A549 (cell line): ENCODE measurements around the gene ZNF683. TPM values are rescaled to one million over a fixed set of nuclear protein-coding genes. Genes with fewer than 3 reads are reported as not detected.
A peak's percentile ranks its signal among the peaks of the same experiment; 100 is the strongest.

ENCODE experiments used
- ATAC-seq, 2 experiments: fragments of 200-7000 bp in 1 of 2; fragments of >200 bp in 1 of 2; cut with Nextera tagmentation in 1 of 2; cut with Tn5 transposase in 1 of 2; 3 replicates each; pipeline versions ENCODE4 v1.8.0 to v1.9.1; 2018 to 2020; ENCODE audit warnings: mild to moderate bottlenecking in 1 of 2, moderate library complexity in 1 of 2
- CTCF ChIA-PET: fragments of 300-600 bp; sonication (Branson Sonifier 250); formaldehyde crosslinking; extraction: SDS; loops from one replicate; lab custom pipeline; 2021; ENCODE audit warnings: antibody characterized with exemption, inconsistent platforms; lab: Yijun Ruan, JAX
- POLR2A ChIA-PET: fragments of 350-600 bp; formaldehyde crosslinking; extraction: SDS; loops from one replicate; lab custom pipeline; 2021; ENCODE audit warnings: antibody characterized with exemption, inconsistent platforms; lab: Yijun Ruan, JAX
- DNase-seq, 2 experiments: peaks; one replicate each; pipeline versions ENCODE4 v3.0.0 to v3.0.0-alpha.2; 2011 to 2016; ENCODE audit warnings: low read depth in 1 of 2, low spot score in 1 of 2
- FAIRE-seq: peaks from 2 replicates; lab custom pipeline; 2011; peaks lifted over from hg19 to GRCh38; lab: Jason Lieb, UNC
- H3K27ac ChIP-seq, 2 experiments: fragments of >200 bp; sonication (Bioruptor Twin); formaldehyde crosslinking; 3 replicates each; pipeline ENCODE4 v1.5.1; 2016 to 2017
- H3K4me1 ChIP-seq: fragments of >200 bp; sonication (Bioruptor Twin); formaldehyde crosslinking; 3 replicates; pipeline ENCODE4 v1.6.1; 2016
- H3K4me2 ChIP-seq: fragments of >200 bp; sonication (Bioruptor Twin); formaldehyde crosslinking; 3 replicates; pipeline ENCODE4 v1.6.1; 2016
- H3K4me3 ChIP-seq: fragments of >200 bp; sonication (Bioruptor Twin); formaldehyde crosslinking; 3 replicates; pipeline ENCODE4 v1.5.1; 2016
- H3K9me3 ChIP-seq: fragments of >200 bp; sonication (Bioruptor Twin); formaldehyde crosslinking; 3 replicates; pipeline ENCODE4 v1.6.1; 2016
- BHLHE40 ChIP-seq: IDR thresholded peaks from 2 replicates; pipeline ENCODE4 v1.6.1; 2012; ENCODE audit warnings: low read depth, low read length, inconsistent platforms
- CBX8 ChIP-seq: fragments of 200-600 bp; sonication (generic); IDR thresholded peaks from 2 replicates; pipeline ENCODE4 v1.6.1; 2016
- FOSL2 ChIP-seq, 2 experiments: fragments of 450-650 bp in 1 of 2; fragments of >200 bp in 1 of 2; sonication (Bioruptor Twin) in 1 of 2; formaldehyde crosslinking; IDR thresholded peaks; 2 replicates each; pipeline versions ENCODE4 v1.5.0 to v1.6.1; 2016 to 2020; ENCODE audit warnings: mild to moderate bottlenecking in 1 of 2, moderate library complexity in 1 of 2
- FOXS1 ChIP-seq: fragments of 250-450 bp; sonication (Bioruptor Pico); IDR thresholded peaks from 2 replicates; pipeline ENCODE4 v1.5.0; 2020; ENCODE audit warnings: mild to moderate bottlenecking, moderate library complexity
- HDAC2 ChIP-seq: fragments of 200-600 bp; sonication (generic); IDR thresholded peaks from 2 replicates; pipeline ENCODE4 v1.6.1; 2016
- HEYL ChIP-seq: fragments of 250-450 bp; sonication (Bioruptor Pico); IDR thresholded peaks from 2 replicates; pipeline ENCODE4 v1.8.0; 2021; ENCODE audit warnings: mild to moderate bottlenecking, moderate library complexity
- HOXB13 ChIP-seq: fragments of 250-450 bp; sonication (Bioruptor Pico); IDR thresholded peaks from 2 replicates; pipeline ENCODE4 v1.5.0; 2020; ENCODE audit warnings: low read depth, mild to moderate bottlenecking, moderate library complexity
- KDM1A ChIP-seq: fragments of 200-600 bp; sonication (generic); IDR thresholded peaks from 2 replicates; pipeline ENCODE4 v1.6.1; 2016; ENCODE audit warnings: low read depth, mild to moderate bottlenecking
- KDM5A ChIP-seq: fragments of 200-600 bp; sonication (generic); IDR thresholded peaks from 2 replicates; pipeline ENCODE4 v1.6.1; 2016; ENCODE audit warnings: antibody characterized with exemption, mild to moderate bottlenecking
- MAZ ChIP-seq: fragments of 150-350 bp; IDR thresholded peaks from 2 replicates; pipeline ENCODE4 v1.6.1; 2014; ENCODE audit warnings: antibody characterized with exemption, low read depth, low read length, borderline replicate concordance
- MYC ChIP-seq: IDR thresholded peaks from 2 replicates; pipeline ENCODE4 v1.6.1; 2012; ENCODE audit warnings: mild to moderate bottlenecking, inconsistent platforms, low read length, improper control_type of control experiment, borderline replicate concordance
- NFE2L2 ChIP-seq: fragments of 150-350 bp; conservative IDR thresholded peaks from 2 replicates; pipeline ENCODE4 v1.6.1; 2014; ENCODE audit warnings: low read length
- NPAS2 ChIP-seq: fragments of 250-450 bp; sonication (Bioruptor Pico); IDR thresholded peaks from 2 replicates; pipeline ENCODE4 v1.8.0; 2022; ENCODE audit warnings: mild to moderate bottlenecking, moderate library complexity, borderline replicate concordance
- POLR2A ChIP-seq: IDR thresholded peaks from 2 replicates; pipeline ENCODE4 v1.6.1; 2012; ENCODE audit warnings: mild to moderate bottlenecking, low read length
- RAD21 ChIP-seq, 2 experiments: fragments of >200 bp in 1 of 2; sonication (Bioruptor Twin) in 1 of 2; formaldehyde crosslinking in 1 of 2; IDR thresholded peaks in 1 of 2; conservative IDR thresholded peaks in 1 of 2; 2 replicates in 1 of 2; 3 replicates in 1 of 2; pipeline ENCODE4 v1.6.1; 2012 to 2018; ENCODE audit warnings: inconsistent platforms in 1 of 2
- RARB ChIP-seq: fragments of 250-450 bp; sonication (Bioruptor Pico); IDR thresholded peaks from 2 replicates; pipeline ENCODE4 v1.8.0; 2021; ENCODE audit warnings: mild to moderate bottlenecking, moderate library complexity
- RCOR1 ChIP-seq: fragments of 150-350 bp; IDR thresholded peaks from 2 replicates; pipeline ENCODE4 v1.6.1; 2014; ENCODE audit warnings: antibody characterized with exemption, low read length, low read depth
- RFX5 ChIP-seq: fragments of 450-650 bp; IDR thresholded peaks from 2 replicates; pipeline ENCODE4 v1.7.1; 2014; ENCODE audit warnings: antibody characterized with exemption, mild to moderate bottlenecking, moderate library complexity
- RNF2 ChIP-seq: fragments of 200-600 bp; sonication (generic); IDR thresholded peaks from 2 replicates; pipeline ENCODE4 v1.6.1; 2016; ENCODE audit warnings: low read depth, mild to moderate bottlenecking, antibody characterized with exemption, moderate library complexity, borderline replicate concordance
- TP53 ChIP-seq: fragments of 250-450 bp; sonication (Bioruptor Pico); IDR thresholded peaks from 2 replicates; pipeline ENCODE4 v1.5.0; 2021; ENCODE audit warnings: mild to moderate bottlenecking, moderate library complexity
- ZC3H11A ChIP-seq: fragments of 450-650 bp; IDR thresholded peaks from 2 replicates; pipeline ENCODE4 v1.6.1; 2014; ENCODE audit warnings: antibody characterized with exemption, mild to moderate bottlenecking
- WGBS: methylation state at CpG from one replicate; pipeline ENCODE4 v1.1.6; 2017; ENCODE audit errors: missing lambda C conversion rate; 5-methylcytosine and 5-hydroxymethylcytosine counted together
- polyA plus RNA-seq, 4 experiments: library from polyadenylated mRNA; depleted of rRNA in 3 of 4; stranded (reverse); fragments of >200 nt; fragmentation: RNase III in 1 of 4; extraction: RNeasy Plus Mini Kit Qiagen cat#74134 plus additional on column Dnase treatment in 1 of 4; gene quantifications; 2 replicates in 3 of 4; 3 replicates in 1 of 4; pipeline ENCODE4 v1.2.3, GENCODE V29; 2011 to 2017
- TF ChIP-seq, protein P1 (sequence below): fragments of 250-450 bp; sonication (Bioruptor Pico); IDR thresholded peaks from 2 replicates; pipeline ENCODE4 v1.5.0; 2020; ENCODE audit warnings: low read depth, mild to moderate bottlenecking, moderate library complexity
- TF ChIP-seq, protein P2 (sequence below): fragments of 250-450 bp; sonication (Bioruptor Pico); IDR thresholded peaks from 2 replicates; pipeline ENCODE4 v1.5.0; 2021; ENCODE audit warnings: mild to moderate bottlenecking, moderate library complexity, borderline replicate concordance
- TF ChIP-seq, protein P3 (sequence below): IDR thresholded peaks from 2 replicates; pipeline ENCODE4 v1.6.1; 2012
- TF ChIP-seq, protein P4 (sequence below): IDR thresholded peaks from 2 replicates; pipeline ENCODE4 v1.6.1; 2012
- TF ChIP-seq, protein P5 (sequence below): fragments of >200 bp; sonication (Bioruptor Twin); formaldehyde crosslinking; IDR thresholded peaks from 3 replicates; pipeline ENCODE4 v1.6.1; 2016

ZNF683 gene
- polyA plus RNA-seq, 2 of the 4 experiments (the other 2 are of a cell fraction): not detected

DNA sequence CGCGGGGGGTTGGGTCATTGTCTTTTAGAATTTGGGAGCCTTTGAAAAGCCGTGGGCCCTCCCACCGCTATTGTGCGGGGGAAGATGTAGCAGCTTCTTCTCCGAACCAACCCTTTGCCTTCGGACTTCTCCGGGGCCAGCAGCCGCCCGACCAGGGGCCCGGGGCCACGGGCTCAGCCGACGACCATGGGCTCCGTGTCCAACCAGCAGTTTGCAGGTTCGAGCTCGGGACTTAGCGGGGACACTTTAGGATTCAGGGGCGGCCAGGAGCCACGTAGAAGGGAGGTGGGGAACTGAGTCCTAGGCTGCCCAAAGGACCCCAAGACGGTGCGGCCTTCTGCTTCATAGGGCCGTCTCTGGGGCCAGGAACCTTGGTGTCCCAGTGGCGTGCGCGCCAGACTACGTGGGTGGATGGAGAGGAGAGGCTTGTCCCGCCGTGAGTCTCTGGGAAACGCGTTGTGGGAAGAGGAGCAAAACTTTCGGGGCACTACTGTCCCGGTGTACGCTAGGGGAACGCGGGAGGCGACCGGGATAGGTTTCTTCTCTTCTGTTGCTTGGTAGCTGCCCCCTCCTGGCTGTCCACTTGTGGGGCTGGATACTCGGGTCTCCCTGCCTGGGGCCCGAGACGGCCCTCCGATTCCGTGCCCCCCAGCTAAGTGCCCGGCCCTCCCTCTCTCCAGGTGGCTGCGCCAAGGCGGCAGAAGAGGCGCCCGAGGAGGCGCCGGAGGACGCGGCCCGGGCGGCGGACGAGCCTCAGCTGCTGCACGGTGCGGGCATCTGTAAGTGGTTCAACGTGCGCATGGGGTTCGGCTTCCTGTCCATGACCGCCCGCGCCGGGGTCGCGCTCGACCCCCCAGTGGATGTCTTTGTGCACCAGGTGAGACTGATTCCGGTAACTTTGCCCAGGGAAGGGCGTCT is 38.4 kb upstream of the ZNF683 start, which contains the start of gene LIN28A:
LIN28A (plus strand) TSS at position 112 of the 918 bp plus-strand sequence; CDS start at position 187, 75 bp downstream.
- TF ChIP-seq NPAS2 (no peak), BHLHE40 (no peak), MAZ (no peak), FOSL2 (IDR thresholded peaks at IDR 0.05) (no peak), FOSL2 (CRISPR knock-in tag; IDR thresholded peaks at IDR 0.05) (no peak), RARB (no peak), RCOR1 (no peak), CBX8 (no peak), MYC (no peak), RAD21 (conservative IDR thresholded peaks at IDR 0.05 in 1 of 2, IDR thresholded peaks at IDR 0.05 in 1 of 2) (no peak), RNF2 (no peak), RFX5 (no peak), KDM5A (no peak), HEYL (CRISPR knock-in tag) (no peak), NFE2L2 (no peak), TP53 (CRISPR knock-in tag) (no peak)
- TF ChIP-seq, protein P1, sequence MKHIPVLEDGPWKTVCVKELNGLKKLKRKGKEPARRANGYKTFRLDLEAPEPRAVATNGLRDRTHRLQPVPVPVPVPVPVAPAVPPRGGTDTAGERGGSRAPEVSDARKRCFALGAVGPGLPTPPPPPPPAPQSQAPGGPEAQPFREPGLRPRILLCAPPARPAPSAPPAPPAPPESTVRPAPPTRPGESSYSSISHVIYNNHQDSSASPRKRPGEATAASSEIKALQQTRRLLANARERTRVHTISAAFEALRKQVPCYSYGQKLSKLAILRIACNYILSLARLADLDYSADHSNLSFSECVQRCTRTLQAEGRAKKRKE: no peak
- TF ChIP-seq, protein P2, sequence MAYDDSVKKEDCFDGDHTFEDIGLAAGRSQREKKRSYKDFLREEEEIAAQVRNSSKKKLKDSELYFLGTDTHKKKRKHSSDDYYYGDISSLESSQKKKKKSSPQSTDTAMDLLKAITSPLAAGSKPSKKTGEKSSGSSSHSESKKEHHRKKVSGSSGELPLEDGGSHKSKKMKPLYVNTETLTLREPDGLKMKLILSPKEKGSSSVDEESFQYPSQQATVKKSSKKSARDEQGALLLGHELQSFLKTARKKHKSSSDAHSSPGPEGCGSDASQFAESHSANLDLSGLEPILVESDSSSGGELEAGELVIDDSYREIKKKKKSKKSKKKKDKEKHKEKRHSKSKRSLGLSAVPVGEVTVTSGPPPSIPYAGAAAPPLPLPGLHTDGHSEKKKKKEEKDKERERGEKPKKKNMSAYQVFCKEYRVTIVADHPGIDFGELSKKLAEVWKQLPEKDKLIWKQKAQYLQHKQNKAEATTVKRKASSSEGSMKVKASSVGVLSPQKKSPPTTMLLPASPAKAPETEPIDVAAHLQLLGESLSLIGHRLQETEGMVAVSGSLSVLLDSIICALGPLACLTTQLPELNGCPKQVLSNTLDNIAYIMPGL (CRISPR knock-in tag): no peak
- TF ChIP-seq, protein P3, sequence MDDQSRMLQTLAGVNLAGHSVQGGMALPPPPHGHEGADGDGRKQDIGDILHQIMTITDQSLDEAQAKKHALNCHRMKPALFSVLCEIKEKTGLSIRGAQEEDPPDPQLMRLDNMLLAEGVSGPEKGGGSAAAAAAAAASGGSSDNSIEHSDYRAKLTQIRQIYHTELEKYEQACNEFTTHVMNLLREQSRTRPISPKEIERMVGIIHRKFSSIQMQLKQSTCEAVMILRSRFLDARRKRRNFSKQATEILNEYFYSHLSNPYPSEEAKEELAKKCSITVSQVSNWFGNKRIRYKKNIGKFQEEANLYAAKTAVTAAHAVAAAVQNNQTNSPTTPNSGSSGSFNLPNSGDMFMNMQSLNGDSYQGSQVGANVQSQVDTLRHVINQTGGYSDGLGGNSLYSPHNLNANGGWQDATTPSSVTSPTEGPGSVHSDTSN: no peak
- TF ChIP-seq, protein P4, sequence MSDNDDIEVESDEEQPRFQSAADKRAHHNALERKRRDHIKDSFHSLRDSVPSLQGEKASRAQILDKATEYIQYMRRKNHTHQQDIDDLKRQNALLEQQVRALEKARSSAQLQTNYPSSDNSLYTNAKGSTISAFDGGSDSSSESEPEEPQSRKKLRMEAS: no peak
- FAIRE-seq (no peak), ATAC-seq (no peak), DNase-seq (no peak)
- CTCF ChIA-PET: interaction anchor here (1.1 to 1.9 kb wide), 2 partner anchors 9 to 135 kb away, joined by 3 to 4 read pairs; no protein-coding TSS in a partner anchor
- peaks cover 16% of the 10 kb centered on the region for H3K4me1 ChIP-seq
- no peak within 1 kb of the TSS for H3K27ac ChIP-seq
- 71% methylated on average over 52 of the region's 70 CpGs for WGBS
- POLR2A ChIA-PET: no interaction called here
- no peak within 1 kb of the TSS for H3K4me3 ChIP-seq
- no peaks in the 10 kb centered on the region for H3K9me3 ChIP-seq
- H3K4me2 ChIP-seq: peak within 1 kb of the TSS; percentile 55

DNA sequence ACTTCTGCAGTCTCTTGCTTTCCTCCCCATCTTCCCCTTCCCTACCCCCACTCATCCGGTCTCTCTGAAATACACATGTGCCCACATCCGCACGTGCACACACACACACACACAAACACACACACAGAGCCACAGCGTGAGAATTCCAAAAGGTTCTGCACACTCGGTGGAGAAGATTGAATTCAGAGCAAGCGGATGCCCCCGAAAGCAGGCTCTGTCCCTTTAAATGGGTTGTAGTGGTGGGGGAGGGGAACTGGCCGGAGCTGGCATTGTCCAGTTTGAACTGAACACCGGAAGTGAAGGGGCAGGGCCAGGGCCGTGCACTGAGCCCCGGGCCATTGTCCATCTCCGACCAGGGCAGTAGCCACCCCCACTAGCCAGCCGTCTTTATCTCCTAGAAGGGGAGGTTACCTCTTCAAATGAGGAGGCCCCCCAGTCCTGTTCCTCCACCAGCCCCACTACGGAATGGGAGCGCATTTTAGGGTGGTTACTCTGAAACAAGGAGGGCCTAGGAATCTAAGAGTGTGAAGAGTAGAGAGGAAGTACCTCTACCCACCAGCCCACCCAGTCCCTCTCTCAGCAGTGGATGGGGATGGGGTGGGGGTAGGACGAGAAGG is 36.7 kb upstream of the ZNF683 start:
- CTCF ChIA-PET: no interaction called here
- Histone ChIP-seq H3K27ac (no peak overlapping the region), H3K4me1 (peaks cover 31% of the 10 kb centered on the region), H3K4me2 (peak overlapping the region; percentile 55), H3K9me3 (no peaks in the 10 kb centered on the region), H3K4me3 (no peak overlapping the region)
- TF ChIP-seq HDAC2: no peak
- TF ChIP-seq, protein P4: no peak
- TF ChIP-seq POLR2A: no peak
- TF ChIP-seq, protein P5, sequence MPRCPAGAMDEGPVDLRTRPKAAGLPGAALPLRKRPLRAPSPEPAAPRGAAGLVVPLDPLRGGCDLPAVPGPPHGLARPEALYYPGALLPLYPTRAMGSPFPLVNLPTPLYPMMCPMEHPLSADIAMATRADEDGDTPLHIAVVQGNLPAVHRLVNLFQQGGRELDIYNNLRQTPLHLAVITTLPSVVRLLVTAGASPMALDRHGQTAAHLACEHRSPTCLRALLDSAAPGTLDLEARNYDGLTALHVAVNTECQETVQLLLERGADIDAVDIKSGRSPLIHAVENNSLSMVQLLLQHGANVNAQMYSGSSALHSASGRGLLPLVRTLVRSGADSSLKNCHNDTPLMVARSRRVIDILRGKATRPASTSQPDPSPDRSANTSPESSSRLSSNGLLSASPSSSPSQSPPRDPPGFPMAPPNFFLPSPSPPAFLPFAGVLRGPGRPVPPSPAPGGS: no peak
- no peak for TF ChIP-seq FOSL2 (IDR thresholded peaks at IDR 0.05)
- no peak for TF ChIP-seq FOSL2 (CRISPR knock-in tag; IDR thresholded peaks at IDR 0.05)
- TF ChIP-seq FOXS1 (CRISPR knock-in tag): no peak
- no peak for TF ChIP-seq ZC3H11A
- no peak for TF ChIP-seq KDM1A
- no peak for TF ChIP-seq HOXB13
- ATAC-seq: peak in 1 of 2 experiments; percentile 46; a peak in 4 of 6 replicates
- no peak for FAIRE-seq
- POLR2A ChIA-PET: no interaction called here
- peak in 1 of 2 experiments; percentile 30 for DNase-seq
- 51% methylated on average over 11 of the region's 16 CpGs for WGBS
